Ovary (tissue), 3 donors: ENCODE measurements around the gene TMEM184A.

Experiments used
- POLR2A ChIP-seq: fragments of 450-650 bp; IDR thresholded peaks from one replicate; pipeline ENCODE4 v1.6.1; 2017; ENCODE audit warnings: antibody characterized with exemption, mild to moderate bottlenecking, moderate library complexity
- TF ChIP-seq, protein P1 (sequence below), 3 donors: fragments of 450-650 bp in 2 of 3; fragments of 200-600 bp in 1 of 3; IDR thresholded peaks; one replicate each; pipeline versions ENCODE4 v1.5.1 to v1.8.0; 2016 to 2022; ENCODE audit warnings: antibody characterized with exemption in 3 of 3, mild to moderate bottlenecking in 1 of 3
- donor health status: DM: no; HTN: no; CAD: no.

DNA sequence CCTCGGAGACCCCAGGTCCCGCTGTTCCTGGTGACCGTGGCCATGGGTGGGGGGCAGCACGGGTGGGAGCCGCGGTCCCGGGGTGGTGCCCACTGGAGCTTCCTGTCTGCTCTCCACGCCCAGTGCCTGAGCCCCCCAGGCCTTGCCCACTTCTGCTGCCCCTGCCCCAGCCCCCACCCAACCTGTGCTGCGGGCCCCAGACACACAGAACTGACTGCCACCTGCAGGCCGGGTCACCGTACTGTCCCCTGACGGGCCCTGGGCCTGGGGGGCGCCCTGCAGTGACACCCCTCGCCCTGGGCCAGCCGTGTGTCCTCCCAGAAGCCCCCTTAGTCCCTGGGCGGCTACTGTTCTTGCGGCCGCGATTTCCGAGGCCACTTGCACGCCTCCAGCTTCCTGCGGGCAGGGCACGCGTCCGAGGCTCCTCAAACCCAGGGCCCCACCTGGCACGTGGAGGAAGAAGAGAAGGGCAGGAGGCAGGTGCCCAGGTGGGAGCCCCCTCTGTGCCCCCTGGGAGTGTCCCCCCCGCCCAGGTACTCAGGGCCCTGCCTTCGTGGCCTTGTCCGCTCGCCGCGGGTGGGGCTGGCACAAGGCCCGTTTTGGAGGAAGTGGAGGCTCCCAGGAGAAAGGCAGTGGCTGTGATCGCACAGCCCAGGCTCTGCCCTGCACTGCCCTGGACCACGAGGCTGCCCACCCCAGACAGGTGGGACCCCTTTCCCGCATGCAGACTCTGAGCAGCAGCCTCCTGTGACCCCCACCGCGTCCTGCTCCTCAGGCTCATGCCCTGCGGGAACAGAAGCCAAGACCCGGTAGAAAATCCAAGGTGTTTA lies 10.4 kb downstream of the TMEM184A start:
- TF ChIP-seq, protein P1, sequence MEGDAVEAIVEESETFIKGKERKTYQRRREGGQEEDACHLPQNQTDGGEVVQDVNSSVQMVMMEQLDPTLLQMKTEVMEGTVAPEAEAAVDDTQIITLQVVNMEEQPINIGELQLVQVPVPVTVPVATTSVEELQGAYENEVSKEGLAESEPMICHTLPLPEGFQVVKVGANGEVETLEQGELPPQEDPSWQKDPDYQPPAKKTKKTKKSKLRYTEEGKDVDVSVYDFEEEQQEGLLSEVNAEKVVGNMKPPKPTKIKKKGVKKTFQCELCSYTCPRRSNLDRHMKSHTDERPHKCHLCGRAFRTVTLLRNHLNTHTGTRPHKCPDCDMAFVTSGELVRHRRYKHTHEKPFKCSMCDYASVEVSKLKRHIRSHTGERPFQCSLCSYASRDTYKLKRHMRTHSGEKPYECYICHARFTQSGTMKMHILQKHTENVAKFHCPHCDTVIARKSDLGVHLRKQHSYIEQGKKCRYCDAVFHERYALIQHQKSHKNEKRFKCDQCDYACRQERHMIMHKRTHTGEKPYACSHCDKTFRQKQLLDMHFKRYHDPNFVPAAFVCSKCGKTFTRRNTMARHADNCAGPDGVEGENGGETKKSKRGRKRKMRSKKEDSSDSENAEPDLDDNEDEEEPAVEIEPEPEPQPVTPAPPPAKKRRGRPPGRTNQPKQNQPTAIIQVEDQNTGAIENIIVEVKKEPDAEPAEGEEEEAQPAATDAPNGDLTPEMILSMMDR (IDR thresholded peaks at IDR 0.05), result no peak
- no peak for TF ChIP-seq POLR2A
